Karpas-422 (cell line): ENCODE results near the gene EIF3A. TPM values are rescaled to one million over a fixed set of nuclear protein-coding genes. Genes with fewer than 3 reads are reported as not detected.
"Not testable (repeated sequence)": the region's sequence is repeated elsewhere in the genome, so short reads cannot be mapped to it uniquely, and the experiment has no call there.

ENCODE experiments used
- DNase-seq: peaks from one replicate; pipeline ENCODE4 v3.0.0-alpha.2; 2015
- H2AFZ ChIP-seq: fragments of 200-600 bp; sonication (generic); 2 replicates; pipeline ENCODE4 v1.6.1; 2014; ENCODE audit warnings: antibody characterized with exemption, low read length, mixed read lengths
- H3K27ac ChIP-seq: fragments of 200-600 bp; sonication (generic); 2 replicates; pipeline ENCODE4 v1.5.1; 2014; ENCODE audit warnings: mild to moderate bottlenecking, low read length, moderate library complexity
- H3K27me3 ChIP-seq: fragments of 200-600 bp; sonication (generic); 2 replicates; pipeline ENCODE4 v1.6.1; 2014; ENCODE audit warnings: low read length, mixed read lengths
- H3K36me3 ChIP-seq: fragments of 200-600 bp; sonication (generic); 2 replicates; pipeline ENCODE4 v1.6.1; 2014; ENCODE audit warnings: low read length, mixed read lengths; ENCODE audit not compliant: insufficient read depth
- H3K4me1 ChIP-seq: fragments of 200-600 bp; sonication (generic); 2 replicates; pipeline ENCODE4 v1.6.1; 2014; ENCODE audit warnings: mild to moderate bottlenecking, low read length, mixed read lengths
- H3K4me2 ChIP-seq: fragments of 200-600 bp; sonication (generic); 2 replicates; pipeline ENCODE4 v1.6.1; 2014; ENCODE audit warnings: low read length, low read depth, mild to moderate bottlenecking; ENCODE audit not compliant: poor library complexity, severe bottlenecking
- H3K4me3 ChIP-seq: fragments of 200-600 bp; sonication (generic); 2 replicates; pipeline ENCODE4 v1.5.1; 2014; ENCODE audit warnings: mild to moderate bottlenecking, antibody characterized with exemption, low read length, mixed read lengths
- H3K79me2 ChIP-seq: fragments of 200-600 bp; sonication (generic); 2 replicates; pipeline ENCODE4 v1.6.1; 2014; ENCODE audit warnings: mild to moderate bottlenecking, low read length, mixed read lengths
- H3K9ac ChIP-seq: fragments of 200-600 bp; sonication (generic); 2 replicates; pipeline ENCODE4 v1.6.0; 2014; ENCODE audit warnings: low read length
- H3K9me2 ChIP-seq: fragments of 200-600 bp; sonication (generic), shearing (Covaris generic); replicated peaks from 2 replicates; pipeline ENCODE4 v1.6.0; 2014; ENCODE audit warnings: mild to moderate bottlenecking, low read length, moderate library complexity; ENCODE audit not compliant: insufficient read depth
- H3K9me3 ChIP-seq: fragments of 300-700, 200-600 bp; sonication (generic); 2 replicates; pipeline ENCODE4 v1.6.1; 2014; ENCODE audit warnings: low read length, mixed read lengths
- H4K20me1 ChIP-seq: fragments of 200-600 bp; sonication (generic); 2 replicates; pipeline ENCODE4 v1.6.1; 2014; ENCODE audit warnings: mild to moderate bottlenecking, antibody characterized with exemption, low read length, low read depth; ENCODE audit not compliant: insufficient read depth
- total RNA-seq: library from RNA; depleted of rRNA; stranded (reverse); fragments of >200 nt; shearing (Covaris generic); gene quantifications from 2 replicates; pipeline ENCODE4 v1.2.3, GENCODE V29; 2014; ENCODE audit warnings: low replicate concordance

Gene EIF3A
- total RNA-seq, 1 experiment from 2014 or later = 92.1 TPM

DNA sequence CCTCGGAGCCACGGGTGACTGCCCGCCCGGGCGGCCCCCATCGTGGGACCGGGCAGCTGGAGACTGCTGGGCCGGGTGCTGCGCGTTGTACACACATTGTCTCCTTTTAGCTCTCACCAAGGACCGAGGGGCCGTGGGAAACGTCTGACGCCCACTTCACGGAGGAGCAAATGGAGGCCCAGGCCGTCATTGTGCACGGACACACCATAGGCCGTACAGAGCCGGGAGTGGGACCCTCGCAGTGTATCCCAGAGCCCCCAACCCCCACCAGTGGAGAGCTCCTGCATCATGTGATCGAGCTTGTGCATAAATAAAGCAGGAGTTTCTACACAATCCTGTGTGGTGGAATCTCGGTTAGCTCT lies 24.0 kb upstream of the EIF3A start:
- H3K4me3 ChIP-seq = peak overlapping the region; percentile 87
- peak overlapping the region; percentile 81 for H3K4me2 ChIP-seq
- no peaks in the 10 kb centered on the region for H3K9me2 ChIP-seq
- H4K20me1 ChIP-seq = no peaks in the 10 kb centered on the region
- H3K79me2 ChIP-seq = peaks cover 19% of the 10 kb centered on the region
- H3K36me3 ChIP-seq = no peaks in the 10 kb centered on the region
- H2AFZ ChIP-seq = peak overlapping the region; percentile 65; the same call in 1 of the 2 replicates
- H3K9me3 ChIP-seq = no peaks in the 10 kb centered on the region
- H3K27me3 ChIP-seq = no peaks in the 10 kb centered on the region
- H3K9ac ChIP-seq = peak overlapping the region; percentile 86
- peaks cover 27% of the 10 kb centered on the region for H3K4me1 ChIP-seq
- 0 out of 2 replicates have a peak overlapping the region, but pooled peaks have one; percentile 42 for H3K27ac ChIP-seq
- peak; percentile 52 for DNase-seq

DNA sequence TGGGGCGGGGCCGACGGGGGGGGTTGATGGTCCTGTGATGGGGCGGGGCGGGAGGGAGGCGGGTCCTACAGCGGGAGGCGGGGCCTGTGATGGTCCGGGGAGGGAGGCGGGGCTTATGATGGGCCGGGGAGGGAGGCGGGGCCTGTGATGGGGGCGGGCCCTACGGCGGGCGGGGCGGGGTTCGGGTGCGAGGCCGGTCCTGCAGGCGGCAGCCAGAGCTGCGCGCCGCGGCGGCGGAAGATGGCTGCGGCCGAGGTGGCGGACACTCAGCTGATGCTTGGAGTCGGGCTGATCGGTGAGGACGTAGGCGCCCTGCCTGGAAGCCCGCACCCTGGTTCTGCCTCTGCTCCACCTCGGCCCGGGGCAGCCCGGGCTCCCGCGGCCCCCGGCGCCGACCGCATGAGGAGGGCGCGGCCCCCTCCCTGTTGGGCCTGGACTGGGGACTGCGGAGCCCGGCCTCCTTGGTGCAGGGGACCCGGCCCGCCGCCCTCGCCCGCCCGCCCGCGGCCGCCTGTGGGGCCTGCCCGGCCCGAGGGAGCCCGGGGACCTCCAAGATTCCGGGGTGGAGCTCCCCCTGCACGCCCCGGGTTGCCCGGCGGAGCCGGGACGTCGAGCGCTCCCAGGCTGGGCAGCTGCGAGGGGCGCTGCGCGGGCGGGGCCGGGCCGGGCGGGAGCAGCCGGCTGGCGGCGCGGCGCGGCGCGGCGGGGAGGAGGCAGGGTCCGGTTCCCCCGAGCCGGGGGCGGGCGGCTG lies 23.5 kb upstream of the EIF3A start, which contains the start of gene DENND10:
Gene DENND10, plus strand, starts transcription at position 211 of the 751 bp plus-strand sequence. Its CDS starts 30 bp downstream, at position 241.
- H3K4me3 ChIP-seq = peak within 1 kb of the TSS; percentile 87
- peak within 1 kb of the TSS; percentile 81 for H3K4me2 ChIP-seq
- 0 out of 2 replicates have a peak within 1 kb of the TSS, but pooled peaks have one; percentile 42 for H3K27ac ChIP-seq
- H3K79me2 ChIP-seq = peaks cover 19% of the 10 kb centered on the region
- H3K36me3 ChIP-seq = no peaks in the 10 kb centered on the region
- H3K27me3 ChIP-seq = no peaks in the 10 kb centered on the region
- peak; percentile 90 for DNase-seq
- peak within 1 kb of the TSS; percentile 65 for H2AFZ ChIP-seq
- H3K9ac ChIP-seq = peak within 1 kb of the TSS; percentile 86
- no peaks in the 10 kb centered on the region for H4K20me1 ChIP-seq
- peaks cover 27% of the 10 kb centered on the region for H3K4me1 ChIP-seq
- no peaks in the 10 kb centered on the region for H3K9me2 ChIP-seq
- H3K9me3 ChIP-seq = no peaks in the 10 kb centered on the region

DNA sequence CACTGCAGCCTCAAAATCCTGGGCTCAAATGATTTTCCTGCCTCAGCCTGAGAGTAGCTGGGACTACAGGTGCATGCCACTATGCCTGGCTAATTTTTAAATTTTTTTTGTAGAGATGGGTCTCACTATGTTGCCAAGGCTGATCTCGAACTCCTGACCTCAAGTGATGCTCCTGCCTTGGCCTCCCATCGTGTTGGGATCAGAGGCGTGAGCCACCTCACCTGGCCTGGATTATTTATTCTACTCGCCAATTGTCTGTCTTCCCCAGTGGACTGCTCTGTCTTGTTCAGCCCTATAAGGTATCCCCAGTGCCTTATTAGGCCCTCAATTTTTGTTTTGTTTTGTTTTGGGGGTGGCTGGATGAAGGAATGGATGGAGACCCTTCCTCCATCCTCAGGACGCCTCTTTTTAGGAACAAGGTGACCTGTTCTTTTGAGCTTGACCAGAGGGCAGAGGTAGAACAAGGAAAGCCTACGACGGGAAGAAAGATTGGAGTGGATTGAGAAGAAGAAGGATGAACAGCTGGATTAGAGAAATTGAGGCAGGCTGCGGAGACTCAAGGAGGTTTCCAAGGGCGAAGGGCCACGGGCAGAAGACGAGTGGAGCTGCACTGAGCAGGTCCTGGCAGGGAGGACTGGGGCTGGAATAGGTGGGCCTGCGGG lies 22.8 kb upstream of the EIF3A start:
- no peak overlapping the region for H3K4me2 ChIP-seq
- peaks cover 27% of the 10 kb centered on the region for H3K4me1 ChIP-seq
- H3K27ac ChIP-seq = no peak overlapping the region
- H3K9me3 ChIP-seq = no peaks in the 10 kb centered on the region
- no peaks in the 10 kb centered on the region for H3K36me3 ChIP-seq
- H2AFZ ChIP-seq = no peak overlapping the region; the same call in 1 of the 2 replicates
- no peak for DNase-seq
- no peaks in the 10 kb centered on the region for H4K20me1 ChIP-seq
- H3K4me3 ChIP-seq = no peak overlapping the region
- H3K9me2 ChIP-seq = no peaks in the 10 kb centered on the region
- peaks cover 19% of the 10 kb centered on the region for H3K79me2 ChIP-seq
- no peaks in the 10 kb centered on the region for H3K27me3 ChIP-seq
- H3K9ac ChIP-seq = no peak overlapping the region

- Histone ChIP-seq H3K27me3 (no peaks in the 10 kb centered on the region), H2AFZ (no peak overlapping the region), H3K4me1 (peaks cover 27% of the 10 kb centered on the region), H3K36me3 (no peaks in the 10 kb centered on the region), H3K4me3 (no peak overlapping the region; the same call in 1 of the 2 replicates), H4K20me1 (no peaks in the 10 kb centered on the region), H3K9me2 (no peaks in the 10 kb centered on the region), H3K79me2 (peaks cover 19% of the 10 kb centered on the region), H3K27ac (no peak overlapping the region), H3K9me3 (no peaks in the 10 kb centered on the region), H3K4me2 (peak overlapping the region; percentile 41), H3K9ac (no peak overlapping the region)
- DNase-seq = no peak
Measured at GRCh38 chr10:119101366-119102098, 20.9 kb upstream of the EIF3A start.

DNA sequence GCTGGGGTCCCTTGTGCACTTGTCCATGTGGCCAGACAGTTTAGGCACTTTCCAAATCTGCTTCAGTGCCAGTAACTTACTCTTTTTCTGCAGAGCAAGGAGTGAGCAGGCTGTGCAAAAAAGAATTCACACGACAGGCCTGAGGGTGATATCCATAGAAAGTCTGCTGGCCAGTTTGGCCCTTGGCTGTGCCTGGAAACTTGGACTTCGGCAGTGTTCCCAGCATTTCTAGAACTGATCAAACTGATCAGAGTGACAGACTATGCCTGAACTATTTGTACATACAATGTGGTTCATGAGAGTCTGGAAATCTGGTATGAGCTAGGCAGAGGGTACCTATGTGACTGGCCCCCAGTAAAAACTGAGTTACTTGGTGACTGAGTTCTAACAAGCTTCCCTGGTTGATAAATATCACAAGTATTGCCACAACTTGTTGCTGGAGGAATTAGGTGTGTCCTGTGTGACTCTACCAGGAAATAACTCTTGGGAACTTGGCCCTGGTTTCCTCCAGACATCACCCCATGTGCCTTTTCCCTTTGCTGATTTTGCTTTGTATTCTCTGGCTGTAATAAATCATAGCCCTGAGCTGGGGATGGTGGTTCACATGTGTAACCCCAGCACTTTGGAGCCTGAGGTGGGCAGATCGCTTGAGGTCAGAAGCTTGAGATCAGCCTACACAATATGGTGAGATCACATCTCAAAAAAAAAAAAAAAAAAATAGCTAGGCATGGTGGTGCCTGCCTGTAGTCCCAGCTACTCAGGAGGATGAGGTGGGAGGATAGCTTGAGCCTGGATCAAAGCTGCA lies 20.0 kb upstream of the EIF3A start:
- H3K4me3 ChIP-seq = no peak overlapping the region
- peaks cover 26% of the 10 kb centered on the region for H3K4me1 ChIP-seq
- H3K27ac ChIP-seq = no peak overlapping the region
- no peaks in the 10 kb centered on the region for H3K36me3 ChIP-seq
- DNase-seq = no peak
- H3K4me2 ChIP-seq = no peak overlapping the region
- H2AFZ ChIP-seq = no peak overlapping the region
- H3K9ac ChIP-seq = no peak overlapping the region
- H3K79me2 ChIP-seq = peaks cover 11% of the 10 kb centered on the region
- no peaks in the 10 kb centered on the region for H3K27me3 ChIP-seq
- no peaks in the 10 kb centered on the region for H4K20me1 ChIP-seq
- H3K9me3 ChIP-seq = no peaks in the 10 kb centered on the region
- H3K9me2 ChIP-seq = no peaks in the 10 kb centered on the region

- Histone ChIP-seq H2AFZ (no peak overlapping the region), H3K9ac (no peak overlapping the region), H3K9me3 (no peaks in the 10 kb centered on the region), H3K4me1 (peaks cover 22% of the 10 kb centered on the region), H3K27ac (no peak overlapping the region), H3K36me3 (no peaks in the 10 kb centered on the region), H3K27me3 (no peaks in the 10 kb centered on the region), H3K79me2 (no peaks in the 10 kb centered on the region), H4K20me1 (no peaks in the 10 kb centered on the region), H3K4me2 (no peak overlapping the region), H3K9me2 (no peaks in the 10 kb centered on the region), H3K4me3 (no peak overlapping the region)
- DNase-seq = no peak
Measured at GRCh38 chr10:119098576-119098975, 18.0 kb upstream of the EIF3A start.

GRCh38 chr10:119096641-119097415 lies 16.2 kb upstream of the EIF3A start:
- not testable (repeated sequence) for H3K9me3 ChIP-seq, H3K27ac ChIP-seq, H4K20me1 ChIP-seq, H3K4me1 ChIP-seq, H3K4me3 ChIP-seq, H3K4me2 ChIP-seq, H2AFZ ChIP-seq, H3K9ac ChIP-seq, H3K36me3 ChIP-seq, H3K27me3 ChIP-seq, H3K9me2 ChIP-seq, DNase-seq, H3K79me2 ChIP-seq
